Lower leg skin (tissue), 3 donors: Measurements from ENCODE around the gene TMEM59.

Experiments
- POLR2A ChIP-seq, 2 donors: fragments of 450-650 bp; IDR thresholded peaks; one replicate each; pipeline ENCODE4 v1.6.1; 2016 to 2017; ENCODE audit warnings: antibody characterized with exemption in 2 of 2, mild to moderate bottlenecking in 1 of 2, moderate library complexity in 1 of 2
- TF ChIP-seq, protein P1 (sequence below), 3 donors: fragments of 450-650 bp; IDR thresholded peaks; one replicate each; pipeline ENCODE4 v1.5.1; 2016; ENCODE audit warnings: antibody characterized with exemption in 3 of 3, mild to moderate bottlenecking in 3 of 3, moderate library complexity in 2 of 3

DNA sequence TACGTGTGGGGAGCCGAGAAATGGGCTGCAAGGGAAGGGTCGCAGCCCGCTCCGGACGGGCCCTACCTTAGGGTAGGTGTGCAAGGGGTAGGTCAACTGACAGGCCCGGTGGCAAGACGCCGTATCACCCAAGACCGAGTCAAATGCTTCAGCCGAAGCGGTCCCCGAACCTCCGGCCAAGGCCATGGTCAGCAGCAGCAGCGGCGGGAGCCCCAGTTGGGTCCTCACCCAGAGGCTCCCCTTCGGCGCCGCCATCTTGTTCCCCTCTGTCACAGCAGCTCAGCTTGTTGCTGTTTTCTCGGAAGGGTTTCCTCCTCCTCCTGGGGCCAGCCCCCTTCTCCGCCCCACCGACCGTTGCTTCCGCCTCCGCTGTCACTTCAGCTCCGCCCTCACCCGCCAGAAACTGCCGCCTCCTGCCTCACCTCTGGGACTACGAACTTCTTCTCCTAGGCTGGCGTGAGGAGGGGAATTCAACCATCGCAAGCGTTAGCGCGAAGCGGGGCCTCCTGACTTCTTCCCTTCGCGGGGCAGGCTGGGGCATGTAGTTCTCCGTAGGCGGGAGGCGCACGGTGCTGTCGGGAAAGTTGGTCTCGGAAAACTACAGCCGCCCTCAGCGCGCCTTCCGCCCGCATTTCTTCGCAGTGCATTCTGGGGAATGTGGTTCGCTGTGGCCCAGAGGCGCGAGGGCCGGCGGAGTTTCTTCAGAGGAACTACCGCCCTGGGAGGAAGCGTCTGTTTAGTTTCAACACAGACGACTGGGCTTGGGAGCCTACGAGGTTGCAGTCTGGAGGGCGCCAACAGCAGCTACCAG is at the start of gene TMEM59, which contains the start of gene TCEANC2:
- TF ChIP-seq, protein P1, sequence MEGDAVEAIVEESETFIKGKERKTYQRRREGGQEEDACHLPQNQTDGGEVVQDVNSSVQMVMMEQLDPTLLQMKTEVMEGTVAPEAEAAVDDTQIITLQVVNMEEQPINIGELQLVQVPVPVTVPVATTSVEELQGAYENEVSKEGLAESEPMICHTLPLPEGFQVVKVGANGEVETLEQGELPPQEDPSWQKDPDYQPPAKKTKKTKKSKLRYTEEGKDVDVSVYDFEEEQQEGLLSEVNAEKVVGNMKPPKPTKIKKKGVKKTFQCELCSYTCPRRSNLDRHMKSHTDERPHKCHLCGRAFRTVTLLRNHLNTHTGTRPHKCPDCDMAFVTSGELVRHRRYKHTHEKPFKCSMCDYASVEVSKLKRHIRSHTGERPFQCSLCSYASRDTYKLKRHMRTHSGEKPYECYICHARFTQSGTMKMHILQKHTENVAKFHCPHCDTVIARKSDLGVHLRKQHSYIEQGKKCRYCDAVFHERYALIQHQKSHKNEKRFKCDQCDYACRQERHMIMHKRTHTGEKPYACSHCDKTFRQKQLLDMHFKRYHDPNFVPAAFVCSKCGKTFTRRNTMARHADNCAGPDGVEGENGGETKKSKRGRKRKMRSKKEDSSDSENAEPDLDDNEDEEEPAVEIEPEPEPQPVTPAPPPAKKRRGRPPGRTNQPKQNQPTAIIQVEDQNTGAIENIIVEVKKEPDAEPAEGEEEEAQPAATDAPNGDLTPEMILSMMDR (IDR thresholded peaks at IDR 0.05), result no peak
- peak in 1 of 2 donors; percentile 39 for TF ChIP-seq POLR2A (IDR thresholded peaks at IDR 0.05)
